GM18508 (cell line): ENCODE data around the gene CYB561D1.

Experiments used
- ATAC-seq: cut with Tn5 transposase; IDR thresholded peaks from one replicate; pipeline ENCODE4 v1.9.1; 2021; ENCODE audit warnings: moderate number of reproducible peaks; ENCODE audit not compliant: insufficient read depth, unreplicated experiment

The CYB561D1 gene

DNA sequence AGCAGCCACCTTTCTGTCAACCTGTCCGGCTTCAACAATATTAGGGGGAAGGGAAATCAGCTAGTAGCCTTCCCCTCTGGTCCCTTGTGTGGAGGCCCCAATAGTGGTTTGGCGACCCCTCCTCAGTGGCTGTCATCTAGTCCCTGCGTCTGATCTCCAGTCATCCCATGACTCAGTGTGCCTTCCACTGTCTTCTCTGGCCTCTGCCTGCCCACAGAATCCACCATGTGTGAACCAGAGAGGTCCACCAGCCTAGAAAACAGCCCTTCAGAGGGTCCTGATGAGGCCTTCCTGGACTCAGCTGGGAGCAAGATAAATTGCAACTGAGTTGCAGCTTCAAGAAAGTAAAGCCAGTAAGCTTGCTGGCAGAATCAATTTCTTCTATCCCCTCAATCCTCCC lies 14.0 kb upstream of the CYB561D1 start:
- no peak for ATAC-seq

DNA sequence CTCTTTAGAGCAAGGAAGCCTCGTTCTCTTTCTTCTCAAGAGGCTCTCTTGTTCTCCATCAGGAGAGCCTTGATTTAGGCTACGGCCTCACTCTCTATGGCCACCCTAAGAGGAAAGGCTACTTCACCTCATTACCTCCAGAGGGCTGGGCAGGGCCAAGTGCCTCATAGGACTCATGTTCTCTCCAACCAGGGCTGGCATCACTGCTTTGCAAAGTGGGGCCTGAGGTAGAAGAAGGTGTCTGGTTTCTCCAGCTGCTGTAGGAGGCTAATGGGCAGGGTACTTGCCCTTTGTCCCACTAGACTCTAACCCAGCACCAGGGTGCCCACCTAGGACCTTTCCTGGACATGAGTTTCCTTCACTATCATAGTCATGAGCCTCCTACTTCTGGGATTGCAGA lies 12.2 kb upstream of the CYB561D1 start:
- ATAC-seq: no peak

DNA sequence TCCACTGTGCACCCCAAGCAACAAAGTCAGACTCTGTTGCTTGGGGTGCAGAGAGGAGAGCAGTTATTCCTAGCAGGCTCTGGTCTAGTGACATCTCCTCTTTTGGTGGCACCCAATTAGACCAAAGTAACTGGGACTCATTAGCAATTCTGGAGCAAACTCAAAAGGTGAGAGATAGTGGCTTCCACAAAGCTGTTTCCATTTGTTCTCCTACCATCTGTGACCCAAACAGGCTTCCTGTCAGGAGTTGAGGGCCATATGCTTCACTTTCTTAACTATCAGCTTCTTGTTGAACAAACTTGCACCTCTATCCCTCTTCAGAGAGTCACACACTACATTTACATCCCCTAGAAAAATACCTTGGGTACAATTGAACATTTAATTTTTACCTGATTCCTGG lies 11.7 kb upstream of the CYB561D1 start:
- ATAC-seq: no peak

DNA sequence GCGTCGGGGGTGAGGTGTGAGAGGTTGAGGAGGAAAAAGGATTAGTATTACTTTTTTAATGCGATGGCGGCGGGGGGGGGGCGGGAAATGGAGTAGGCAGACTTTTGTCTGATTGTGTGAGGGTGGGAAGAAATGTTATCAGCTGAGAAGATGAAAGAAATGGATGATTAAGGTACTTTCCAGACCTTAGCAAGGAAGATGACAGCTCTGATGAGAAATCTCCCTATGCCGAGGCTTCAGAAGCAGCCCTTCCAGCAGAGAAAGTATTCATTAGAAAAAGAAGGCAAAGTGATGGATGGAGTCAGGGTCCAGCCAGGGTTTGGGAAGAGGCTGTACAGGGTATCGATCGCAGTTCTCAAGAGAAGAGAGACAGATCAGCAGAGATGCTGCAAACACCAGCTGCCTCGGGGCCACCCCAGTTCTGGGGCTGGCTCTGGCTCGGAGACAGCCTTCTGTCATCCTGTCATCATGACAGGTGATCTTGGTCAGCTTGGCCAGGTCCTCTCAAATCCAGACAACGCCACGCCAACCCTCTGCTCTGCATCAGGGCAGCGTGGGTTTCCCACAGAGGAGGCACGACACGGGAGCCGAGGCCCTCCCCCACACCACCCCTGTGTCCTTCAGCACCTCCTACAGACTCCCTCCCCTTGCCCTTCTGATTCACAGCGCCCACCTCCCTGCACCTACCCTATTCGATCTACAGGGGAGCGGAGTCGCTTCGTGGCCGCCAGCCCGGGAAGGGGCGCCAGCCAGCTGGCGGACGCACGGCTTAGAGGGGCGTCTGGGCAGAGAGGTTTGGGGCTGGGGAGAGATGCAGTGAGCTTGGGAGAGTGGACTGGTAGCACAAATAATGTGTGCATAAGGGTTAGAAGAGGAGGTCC lies 10.9 kb upstream of the CYB561D1 start:
- no peak for ATAC-seq

DNA sequence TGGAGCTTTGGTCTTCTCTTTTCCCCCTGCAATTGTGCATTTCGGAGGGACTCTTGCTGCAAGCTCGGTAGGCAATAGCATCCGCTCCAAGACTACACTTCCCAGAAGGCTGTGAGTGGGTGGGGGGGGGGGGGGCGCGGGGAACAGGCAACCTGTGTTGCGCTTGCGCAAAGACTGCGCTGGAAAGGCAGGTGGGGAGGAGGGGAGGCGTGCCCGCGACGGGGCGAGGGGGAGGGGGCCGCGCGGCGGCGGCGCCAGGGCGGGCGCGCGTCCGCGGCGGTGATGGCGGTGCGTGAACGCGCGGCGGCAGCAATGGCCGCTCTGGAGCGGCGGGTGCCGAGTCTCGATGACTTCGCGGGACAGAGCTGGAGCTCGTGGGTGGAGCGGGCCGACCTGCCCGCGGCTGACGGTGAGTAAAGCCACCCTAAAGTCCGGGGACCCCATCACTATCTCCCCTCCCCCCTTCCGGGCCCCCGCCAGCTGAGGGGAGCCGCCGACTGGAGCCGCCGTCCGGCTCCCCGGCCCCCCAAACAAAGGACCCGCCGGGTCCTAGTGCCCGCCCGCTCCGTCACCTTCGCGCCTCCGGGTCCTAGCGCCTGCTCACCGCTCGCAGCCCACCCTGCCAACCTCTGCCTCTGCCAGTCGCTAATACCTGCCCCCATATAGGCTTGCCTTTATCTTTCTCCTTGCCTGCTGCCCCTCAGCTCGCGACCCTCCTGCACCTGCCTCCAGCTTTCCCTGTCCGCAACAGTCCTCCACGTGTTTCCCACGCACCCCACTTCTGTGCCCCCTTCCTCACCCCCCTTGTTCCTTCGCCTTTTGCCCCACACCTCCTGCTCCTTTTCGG lies 10.0 kb upstream of the CYB561D1 start, which contains the start of gene ATXN7L2:
TSS of gene ATXN7L2 (plus strand) at position 234 of the 847 bp plus-strand sequence. CDS start at position 283, 49 bp downstream.
- no peak for ATAC-seq

DNA sequence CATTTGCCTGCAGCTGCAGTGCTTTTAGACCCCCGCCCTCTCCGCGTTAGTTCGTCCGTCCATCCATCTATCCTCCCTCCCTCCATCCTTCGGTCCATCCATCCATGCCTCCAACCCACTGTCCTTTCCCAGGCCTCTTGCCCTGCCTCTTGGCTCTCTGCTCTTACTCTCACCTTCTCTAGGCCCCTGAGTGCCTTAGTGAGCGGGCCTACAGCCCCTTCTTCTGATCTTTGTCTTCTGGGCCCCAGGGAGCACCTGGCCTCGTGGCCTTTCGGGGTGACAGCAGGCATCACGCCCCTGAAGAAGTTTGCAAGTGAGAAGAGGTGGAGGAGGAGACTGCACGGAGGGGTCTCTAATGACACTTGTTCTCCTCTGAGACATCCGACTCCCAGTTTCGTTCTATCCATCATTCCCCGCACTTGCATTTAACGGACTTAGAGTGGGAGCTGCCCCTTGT lies 9.3 kb upstream of the CYB561D1 start:
- no peak for ATAC-seq

DNA sequence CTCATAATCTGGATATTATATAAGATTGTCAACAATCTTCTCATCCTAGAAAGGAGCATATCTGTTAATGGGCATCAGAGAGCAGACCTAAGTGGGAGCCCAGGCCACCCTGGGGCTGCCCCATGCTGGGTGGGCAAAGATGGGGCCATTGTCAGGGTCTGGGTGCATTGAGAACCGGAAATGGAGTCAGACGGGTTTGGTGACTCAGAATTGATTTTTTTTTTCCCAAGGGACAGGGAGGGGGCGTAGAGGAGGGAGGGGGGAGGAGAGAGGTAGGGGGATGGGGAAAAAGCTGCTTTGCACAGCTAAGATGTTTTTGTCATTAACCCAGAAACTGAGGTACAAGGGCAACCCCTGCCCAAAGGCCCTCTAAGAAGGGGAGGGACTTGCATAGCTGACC lies 8.9 kb upstream of the CYB561D1 start:
- ATAC-seq: no peak

DNA sequence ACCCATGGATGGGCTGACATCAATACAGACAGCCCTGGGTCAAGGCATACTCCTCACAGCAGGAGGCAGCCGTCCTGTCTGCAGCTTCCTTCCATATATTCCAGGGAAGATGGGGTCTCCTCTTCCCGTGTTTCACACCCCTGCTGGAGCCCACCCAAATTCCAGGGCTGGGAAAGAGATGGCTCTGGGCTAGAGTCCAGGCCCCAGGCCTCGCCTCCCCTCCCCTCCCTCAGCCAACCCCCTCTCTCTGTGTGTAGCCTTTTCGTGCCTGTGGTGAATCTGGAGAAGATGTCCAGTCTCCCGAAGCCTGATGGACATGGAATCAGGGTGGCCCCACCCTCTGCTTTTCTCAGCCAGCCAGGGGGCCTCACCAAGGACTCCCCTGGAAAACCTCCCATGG lies 6.6 kb upstream of the CYB561D1 start:
- ATAC-seq: no peak

DNA sequence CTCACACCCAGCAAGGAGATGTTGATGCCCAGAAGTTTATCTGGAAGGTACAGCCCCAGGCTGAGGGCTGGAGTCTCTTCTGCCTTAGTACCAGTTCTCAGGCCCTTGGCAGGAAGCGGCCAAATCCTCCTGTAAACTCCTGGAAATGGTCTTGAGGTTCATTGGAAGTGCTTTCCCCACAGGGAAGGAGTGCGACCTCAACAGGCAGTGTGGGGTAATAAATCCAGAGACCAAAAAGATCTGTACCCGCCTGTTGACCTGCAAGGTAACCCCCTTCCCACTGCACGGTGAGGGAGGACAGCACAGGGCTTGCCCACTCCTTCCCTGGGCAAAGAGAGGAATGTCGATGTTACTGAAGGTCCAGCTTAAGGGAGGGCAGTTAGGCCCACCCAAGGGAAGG lies 5.7 kb upstream of the CYB561D1 start:
- no peak for ATAC-seq

DNA sequence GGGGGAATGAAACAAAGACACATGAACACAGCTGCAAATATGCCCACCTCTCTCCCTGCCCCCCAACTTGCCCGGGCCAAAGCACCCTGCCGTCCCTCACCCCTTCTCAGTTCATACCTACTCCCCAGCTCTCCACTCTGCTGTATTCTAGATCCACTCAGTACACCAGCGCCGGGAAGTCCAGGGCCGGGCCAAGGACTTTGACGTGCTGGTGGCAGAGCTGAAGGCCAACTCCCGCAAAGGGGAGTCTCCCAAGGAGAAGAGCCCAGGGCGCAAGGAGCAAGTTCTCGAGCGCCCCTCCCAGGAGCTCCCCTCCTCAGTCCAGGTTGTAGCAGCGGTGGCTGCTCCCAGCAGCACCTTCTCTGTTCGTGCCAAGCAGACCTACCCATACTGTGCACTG lies 5.2 kb upstream of the CYB561D1 start:
- no peak for ATAC-seq

DNA sequence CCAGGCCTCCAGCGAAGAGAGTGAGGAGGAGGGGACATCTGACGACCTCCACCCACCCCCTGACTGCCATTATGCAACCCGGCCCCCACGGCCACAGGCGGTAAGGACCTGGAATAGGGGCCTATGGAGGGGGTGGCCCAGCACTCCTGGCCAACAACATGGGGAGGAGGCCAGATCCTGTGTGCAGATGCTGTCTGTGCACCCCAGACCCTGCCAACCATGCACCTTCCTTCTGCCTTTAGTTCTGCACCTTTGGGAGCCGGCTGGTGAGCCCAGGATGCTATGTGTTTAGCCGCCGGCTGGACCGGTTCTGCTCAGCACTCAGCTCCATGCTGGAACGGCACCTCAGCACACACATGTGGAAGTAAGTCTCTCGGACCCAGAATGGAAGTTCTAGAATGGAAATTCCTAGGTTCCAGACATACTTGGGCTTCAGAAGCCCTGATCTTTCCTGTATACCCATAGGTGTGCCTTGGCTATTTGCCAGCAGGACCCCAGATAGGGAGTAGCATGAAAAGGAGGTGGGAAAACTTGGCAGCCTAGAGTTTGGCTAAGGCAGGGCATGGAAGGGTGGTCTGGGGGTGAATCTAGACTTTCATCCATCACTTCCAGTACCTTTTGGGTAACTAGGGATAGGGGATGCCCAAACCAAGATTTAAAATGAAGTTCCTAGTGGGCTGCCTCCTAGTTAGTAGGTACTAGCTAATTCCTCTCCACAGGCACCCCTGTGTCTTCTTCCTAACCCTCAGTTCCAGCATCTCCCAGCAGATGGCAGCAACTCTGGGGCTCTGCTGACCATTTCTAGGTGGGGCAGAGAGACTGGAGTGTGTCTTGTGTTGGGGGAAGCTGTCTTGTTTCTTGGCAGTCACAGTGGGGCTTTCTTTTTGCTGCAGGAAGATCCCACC lies 3.6 kb upstream of the CYB561D1 start:
- ATAC-seq: no peak

DNA sequence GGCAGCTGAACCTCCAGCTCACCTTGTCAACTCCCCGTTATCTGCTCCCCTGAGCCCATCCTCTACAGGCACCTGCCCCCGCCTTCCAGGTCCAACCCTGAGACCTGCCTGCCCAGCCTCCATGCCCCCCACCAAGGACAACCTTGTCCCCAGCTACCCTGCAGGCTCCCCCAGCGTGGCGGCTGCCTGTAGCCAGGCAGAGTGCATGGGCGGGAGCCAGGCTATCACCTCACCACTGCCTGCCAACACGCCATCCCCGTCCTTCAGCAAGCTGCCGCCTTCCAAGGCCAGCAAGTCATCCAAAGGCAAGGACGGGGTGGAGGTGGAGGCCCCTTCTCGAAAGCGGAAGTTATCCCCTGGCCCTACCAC lies 3.0 kb upstream of the CYB561D1 start:
- ATAC-seq: no peak

DNA sequence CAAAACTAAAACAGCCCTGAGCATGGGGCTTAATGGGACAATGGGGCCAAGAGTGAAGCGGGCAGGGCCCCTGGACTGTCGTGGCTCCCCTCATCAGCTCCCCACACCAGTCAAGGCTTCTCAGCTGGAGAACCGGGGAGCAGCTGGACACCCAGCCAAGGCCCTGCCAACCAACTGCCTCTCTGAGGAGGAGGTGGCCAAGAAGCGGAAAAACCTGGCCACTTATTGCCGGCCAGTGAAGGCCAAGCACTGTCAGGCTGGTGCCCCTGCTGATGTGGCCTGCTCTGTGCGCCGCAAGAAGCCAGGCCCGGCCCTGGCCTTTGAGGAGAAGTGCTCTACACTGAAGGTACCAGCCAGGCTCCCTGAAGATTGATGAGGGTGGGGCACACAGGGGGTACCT lies 2.5 kb upstream of the CYB561D1 start:
- no peak for ATAC-seq

DNA sequence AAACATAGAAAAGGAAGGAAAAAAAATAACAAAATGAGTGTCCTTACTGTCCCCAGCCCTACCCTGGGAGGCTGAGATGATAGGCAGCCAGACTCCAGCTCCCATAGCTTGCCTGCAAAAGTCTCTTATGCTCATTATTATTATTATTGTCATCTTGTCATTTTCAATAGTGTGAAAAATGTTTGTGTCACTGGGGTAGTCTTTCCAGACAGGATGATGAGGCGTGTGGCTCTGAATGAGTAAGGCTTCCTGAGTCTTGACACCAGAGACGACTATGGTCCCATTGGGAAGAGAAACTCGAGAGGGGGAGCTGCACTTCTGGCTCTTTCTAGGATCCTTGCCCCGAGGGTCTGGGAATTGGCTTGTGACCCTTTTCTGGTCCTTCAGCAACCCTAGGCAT lies 1.1 kb upstream of the CYB561D1 start:
- no peak for ATAC-seq

DNA sequence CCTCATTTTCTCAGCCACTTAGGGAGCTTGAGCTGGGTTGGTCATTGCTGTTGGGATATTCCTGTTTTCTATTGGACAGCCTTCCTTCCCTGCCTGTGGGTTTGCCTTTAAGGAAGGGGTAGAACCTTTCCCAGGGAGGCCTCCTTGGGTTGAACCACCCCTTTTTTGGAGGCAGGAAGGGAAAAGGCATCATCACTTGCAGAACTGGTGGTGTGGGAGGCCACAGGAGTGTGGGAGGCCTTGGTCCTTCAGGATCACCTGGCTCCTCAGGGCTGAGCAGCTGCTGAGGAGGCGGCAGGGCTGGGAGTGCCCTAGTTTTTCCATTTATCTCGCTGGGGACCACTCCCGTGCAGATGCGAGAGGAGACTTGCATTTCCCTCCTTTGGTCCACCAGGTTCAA lies 667 bp upstream of the CYB561D1 start:
- ATAC-seq: no peak

DNA sequence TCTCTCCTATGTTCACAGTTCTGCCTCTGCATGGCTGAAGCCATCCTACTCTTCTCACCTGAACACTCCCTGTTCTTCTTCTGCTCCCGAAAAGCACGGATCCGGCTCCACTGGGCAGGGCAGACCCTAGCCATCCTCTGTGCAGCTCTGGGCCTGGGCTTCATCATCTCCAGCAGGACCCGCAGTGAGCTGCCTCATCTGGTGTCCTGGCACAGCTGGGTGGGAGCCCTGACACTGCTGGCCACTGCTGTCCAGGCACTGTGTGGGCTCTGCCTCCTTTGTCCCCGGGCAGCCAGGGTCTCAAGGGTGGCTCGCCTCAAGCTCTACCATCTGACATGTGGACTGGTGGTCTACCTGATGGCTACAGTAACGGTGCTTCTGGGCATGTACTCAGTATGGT lies 1.8 kb downstream of the CYB561D1 start:
- no peak for ATAC-seq

DNA sequence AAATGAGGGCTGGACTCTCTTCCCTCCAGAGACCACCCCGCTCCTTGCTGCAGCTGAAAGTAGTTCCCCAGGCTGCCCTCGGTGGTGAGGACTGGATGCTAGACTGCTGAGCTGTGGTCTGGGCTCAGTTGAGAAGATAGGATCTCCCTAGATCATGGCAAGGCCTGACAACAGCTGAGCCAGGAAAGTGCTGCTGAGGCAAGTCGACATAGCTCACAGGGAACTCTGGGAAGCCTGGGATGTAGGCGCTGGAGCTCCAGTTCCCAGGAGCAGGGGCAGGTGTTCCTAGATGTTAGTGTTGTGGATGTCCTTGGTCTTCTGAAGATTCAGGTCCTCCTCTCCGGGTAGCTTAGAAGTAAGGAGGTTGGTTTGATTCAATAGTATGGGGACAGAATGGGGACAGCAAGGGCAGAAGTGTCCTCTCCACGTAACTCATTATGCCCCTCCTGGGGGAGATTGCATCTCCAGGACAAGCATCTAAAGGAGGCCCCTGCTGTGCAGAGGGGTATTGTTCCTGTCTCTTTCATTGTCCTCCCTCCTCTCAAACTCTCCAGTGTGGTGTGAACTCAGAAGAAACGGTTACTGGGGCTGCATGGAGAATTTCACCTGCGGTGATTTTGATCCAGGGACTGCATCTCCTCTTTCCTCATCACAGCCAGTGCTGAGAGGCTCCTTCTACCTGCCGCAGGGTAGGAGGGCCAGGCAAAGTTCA lies 3.7 kb downstream of the CYB561D1 start:
- ATAC-seq: no peak

DNA sequence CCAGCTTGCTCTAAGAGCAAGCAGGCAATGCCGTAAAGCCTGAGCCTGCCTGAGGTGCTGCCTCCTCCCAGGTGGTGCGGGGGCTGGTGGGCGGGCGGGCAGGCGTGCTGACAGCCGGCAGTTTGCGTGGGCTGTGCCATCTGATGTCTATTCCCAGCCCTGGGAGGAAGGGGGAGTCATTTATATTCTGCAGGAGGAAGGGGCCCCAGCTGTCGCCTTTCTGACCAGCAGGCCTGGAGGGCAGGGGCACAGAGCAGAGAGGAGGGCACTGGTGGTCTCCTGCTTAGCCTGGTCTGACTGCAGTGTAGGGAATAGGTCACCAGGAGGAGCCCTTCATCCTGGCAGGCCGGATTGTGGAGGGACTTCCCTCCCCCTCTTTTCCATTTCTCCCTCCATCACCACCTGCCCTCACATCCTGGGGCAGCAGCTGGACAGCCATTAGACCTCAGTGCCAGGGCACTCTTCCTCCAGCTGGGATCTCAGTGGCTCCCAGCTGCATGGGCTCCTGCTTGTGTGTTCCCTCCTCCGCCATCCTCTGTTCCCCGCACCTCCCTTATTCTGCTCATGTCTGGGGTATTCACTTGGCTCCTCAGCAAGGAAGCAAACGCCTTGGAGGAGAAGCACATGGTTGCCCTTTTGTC lies 4.4 kb downstream of the CYB561D1 start:
- no peak for ATAC-seq

DNA sequence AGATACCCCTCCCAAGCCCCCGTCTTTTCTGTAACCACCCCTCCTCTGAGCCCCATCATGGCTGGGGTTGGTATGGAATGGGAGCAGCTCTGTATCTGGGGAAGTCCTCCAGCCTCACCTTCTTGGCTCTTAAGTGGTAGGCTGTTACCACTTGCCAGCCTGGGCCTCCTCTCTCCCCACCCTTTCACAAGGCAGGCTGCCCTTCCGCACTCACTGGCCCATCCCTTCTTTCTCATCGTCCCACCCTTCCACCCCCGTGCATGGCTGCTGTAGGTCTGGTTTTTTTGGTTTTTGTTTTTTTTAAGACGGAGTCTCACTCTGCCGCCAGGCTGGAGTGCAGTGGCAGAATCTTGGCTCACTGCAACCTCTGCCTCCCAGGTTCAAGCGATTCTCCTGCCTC lies 5.2 kb downstream of the CYB561D1 start:
- no peak for ATAC-seq
